Pericardium fibroblast (primary cell): ENCODE data around the gene AGGF1. TPM values are rescaled to one million over a fixed set of nuclear protein-coding genes. Genes with fewer than 3 reads are reported as not detected.

Experiments
- total RNA-seq: library from RNA; depleted of rRNA; stranded (reverse); fragments of >200 nt; gene quantifications from 2 replicates; pipeline ENCODE4 v1.2.3, GENCODE V29; 2015

Gene AGGF1
- total RNA-seq: 15.7 and 16.8 TPM in 2 replicates

GRCh38 chr5:77030097-77031071 lies at the start of gene AGGF1:
TSS of gene AGGF1 (plus strand) at chr5:77030404. CDS start at chr5:77030767, 363 bp downstream.

GRCh38 chr5:77086689-77087483 lies 56.7 kb downstream of the AGGF1 start, which contains the start of gene ZBED3:
TSS of gene ZBED3 (minus strand) at chr5:77087285. CDS start at chr5:77077878, 9,407 bp downstream.

Other genes starting within 250 kb of the AGGF1 start
- 7.2 and 12.6 TPM in 2 replicates for gene F2RL1, start 211.4 kb upstream of the AGGF1 start, total RNA-seq
- gene S100Z, start 180.4 kb upstream of the AGGF1 start, total RNA-seq: not detected in 2 replicates
- not detected in 2 replicates for gene CRHBP, start 77.4 kb upstream of the AGGF1 start, total RNA-seq
- 1.6 and 18.1 TPM in 2 replicates for gene ZBED3, start 56.9 kb downstream of the AGGF1 start, total RNA-seq
- 0.09 and 0.47 TPM in 2 replicates for gene PDE8B, start 180.3 kb downstream of the AGGF1 start, total RNA-seq